DND-41 (cell line): Measurements from ENCODE around the gene KCNAB1.

Source experiments
- CTCF ChIP-seq: IDR thresholded peaks from 2 replicates; pipeline ENCODE4 v1.5.1; 2012; ENCODE audit warnings: borderline replicate concordance, low read length, moderate library complexity, mild to moderate bottlenecking; ENCODE audit not compliant: poor library complexity, severe bottlenecking; ENCODE audit errors: extremely low read depth
- EZH2 ChIP-seq: IDR thresholded peaks from 3 replicates; pipeline ENCODE4 v1.6.1; 2012; ENCODE audit warnings: borderline replicate concordance, low read depth, mild to moderate bottlenecking, moderate library complexity, low read length, inconsistent platforms; ENCODE audit not compliant: severe bottlenecking

- TF ChIP-seq CTCF = no peak
- TF ChIP-seq EZH2 = no peak
These were observed 289.3 kb downstream of the KCNAB1 start for GRCh38 chr3:156409694-156410093.
